Transverse colon (tissue), 4 donors: ENCODE measurements around the gene SIK3.

ENCODE experiments used
- CTCF ChIP-seq, 5 experiments: fragments of 200-600 bp in 3 of 5; fragments of 450-650 bp in 2 of 5; sonication (generic) in 3 of 5; IDR thresholded peaks; 1 replicate in 2 of 5; 2 replicates in 3 of 5; pipeline ENCODE4 v1.5.1; 2016 to 2017; ENCODE audit warnings: antibody characterized with exemption in 5 of 5, inconsistent platforms in 3 of 5, mild to moderate bottlenecking in 2 of 5, moderate library complexity in 1 of 5
- POLR2A ChIP-seq: fragments of 450-650 bp; IDR thresholded peaks from one replicate; pipeline ENCODE4 v1.6.1; 2016; ENCODE audit warnings: antibody characterized with exemption, mild to moderate bottlenecking, moderate library complexity
- POLR2AphosphoS5 ChIP-seq, 3 donors: sonication (generic); formaldehyde crosslinking; IDR thresholded peaks; one replicate each; pipeline ENCODE4 v1.6.1; 2016; ENCODE audit warnings: antibody characterized with exemption in 3 of 3

- TF ChIP-seq CTCF (IDR thresholded peaks at IDR 0.05): no peak
- TF ChIP-seq POLR2A: no peak
- TF ChIP-seq POLR2AphosphoS5 (IDR thresholded peaks at IDR 0.05): peak; percentile 67 to 73 (median 69)
Measured at GRCh38 chr11:117072517-117073461, 25.4 kb downstream of the SIK3 start.
